VCaP (cell line): ENCODE data around the gene OIP5.
A peak's percentile ranks its signal among the peaks of the same experiment; 100 is the strongest.
"Not testable (repeated sequence)": the region's sequence is repeated elsewhere in the genome, so short reads cannot be mapped to it uniquely, and the experiment has no call there.

Experiments
- H3K27ac ChIP-seq: fragments of 450-650 bp; 2 replicates; pipeline ENCODE4 v1.5.1; 2017
- TF ChIP-seq, protein P1 (sequence below): fragments of 450-650 bp; conservative IDR thresholded peaks from 2 replicates; pipeline ENCODE4 v1.5.1; 2017; ENCODE audit warnings: mild to moderate bottlenecking, moderate library complexity

Gene OIP5

DNA sequence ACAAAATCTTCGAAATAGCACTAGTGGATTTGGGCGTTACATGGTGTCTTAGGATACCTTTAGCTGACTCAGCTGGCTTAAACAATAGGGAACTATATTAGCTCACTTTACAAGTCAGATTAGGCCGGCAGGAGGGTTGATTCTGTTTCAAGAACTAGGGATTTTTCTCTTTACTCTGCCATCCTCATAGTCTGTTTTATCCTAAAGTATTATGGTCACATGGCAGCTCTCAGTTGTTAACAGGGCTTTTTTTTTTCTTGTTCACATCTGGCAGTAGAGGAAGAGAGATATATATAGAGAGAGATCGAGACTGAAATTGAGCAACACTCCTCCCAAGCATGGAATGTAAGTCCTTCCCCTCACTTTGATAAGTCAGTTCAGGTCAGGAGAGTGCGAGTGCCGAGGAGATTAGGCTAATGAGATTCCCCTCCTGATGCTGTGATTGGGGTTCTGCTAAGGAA lies 68.5 kb downstream of the OIP5 start:
- TF ChIP-seq, protein P1, sequence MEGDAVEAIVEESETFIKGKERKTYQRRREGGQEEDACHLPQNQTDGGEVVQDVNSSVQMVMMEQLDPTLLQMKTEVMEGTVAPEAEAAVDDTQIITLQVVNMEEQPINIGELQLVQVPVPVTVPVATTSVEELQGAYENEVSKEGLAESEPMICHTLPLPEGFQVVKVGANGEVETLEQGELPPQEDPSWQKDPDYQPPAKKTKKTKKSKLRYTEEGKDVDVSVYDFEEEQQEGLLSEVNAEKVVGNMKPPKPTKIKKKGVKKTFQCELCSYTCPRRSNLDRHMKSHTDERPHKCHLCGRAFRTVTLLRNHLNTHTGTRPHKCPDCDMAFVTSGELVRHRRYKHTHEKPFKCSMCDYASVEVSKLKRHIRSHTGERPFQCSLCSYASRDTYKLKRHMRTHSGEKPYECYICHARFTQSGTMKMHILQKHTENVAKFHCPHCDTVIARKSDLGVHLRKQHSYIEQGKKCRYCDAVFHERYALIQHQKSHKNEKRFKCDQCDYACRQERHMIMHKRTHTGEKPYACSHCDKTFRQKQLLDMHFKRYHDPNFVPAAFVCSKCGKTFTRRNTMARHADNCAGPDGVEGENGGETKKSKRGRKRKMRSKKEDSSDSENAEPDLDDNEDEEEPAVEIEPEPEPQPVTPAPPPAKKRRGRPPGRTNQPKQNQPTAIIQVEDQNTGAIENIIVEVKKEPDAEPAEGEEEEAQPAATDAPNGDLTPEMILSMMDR: no peak
- H3K27ac ChIP-seq: no peak overlapping the region

DNA sequence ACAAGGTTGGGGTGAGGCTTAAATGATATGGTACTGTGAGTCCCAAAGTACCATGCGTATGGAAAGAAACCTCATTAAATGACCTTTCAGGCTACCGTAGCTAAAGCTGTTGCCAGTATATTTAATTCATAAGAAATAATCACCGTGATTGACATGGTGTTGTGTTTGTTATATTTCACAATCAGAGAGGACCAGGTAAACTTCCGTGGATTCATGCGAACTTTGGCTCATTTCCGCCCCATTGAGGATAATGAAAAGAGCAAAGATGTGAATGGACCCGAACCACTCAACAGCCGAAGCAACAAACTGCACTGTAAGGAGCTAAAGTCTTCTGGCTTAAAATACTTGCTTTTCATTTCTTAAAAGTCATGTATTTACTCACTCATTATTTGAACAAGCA lies 69.8 kb downstream of the OIP5 start:
- H3K27ac ChIP-seq: no peak overlapping the region
- TF ChIP-seq, protein P1: no peak

DNA sequence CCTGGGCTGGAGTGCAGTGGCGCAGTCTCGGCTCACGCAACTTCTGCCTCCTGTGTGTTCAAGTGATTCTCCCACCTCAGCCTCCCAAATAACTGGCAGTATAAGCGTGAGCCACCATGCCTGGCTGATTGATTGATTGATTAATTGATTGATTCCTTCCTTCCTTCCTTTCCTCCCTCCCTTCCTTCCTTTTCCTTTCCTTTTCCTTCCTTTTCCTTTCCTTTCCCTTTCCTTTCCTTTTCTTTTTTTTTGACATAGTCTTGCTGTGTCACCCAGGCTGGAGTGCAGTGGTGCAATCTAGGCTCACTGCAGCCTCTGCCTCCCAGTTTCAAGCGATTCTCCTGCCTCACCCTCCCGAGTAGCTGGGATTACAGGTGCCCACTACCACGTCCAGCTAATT lies 71.5 kb downstream of the OIP5 start:
- H3K27ac ChIP-seq: not testable (repeated sequence)

DNA sequence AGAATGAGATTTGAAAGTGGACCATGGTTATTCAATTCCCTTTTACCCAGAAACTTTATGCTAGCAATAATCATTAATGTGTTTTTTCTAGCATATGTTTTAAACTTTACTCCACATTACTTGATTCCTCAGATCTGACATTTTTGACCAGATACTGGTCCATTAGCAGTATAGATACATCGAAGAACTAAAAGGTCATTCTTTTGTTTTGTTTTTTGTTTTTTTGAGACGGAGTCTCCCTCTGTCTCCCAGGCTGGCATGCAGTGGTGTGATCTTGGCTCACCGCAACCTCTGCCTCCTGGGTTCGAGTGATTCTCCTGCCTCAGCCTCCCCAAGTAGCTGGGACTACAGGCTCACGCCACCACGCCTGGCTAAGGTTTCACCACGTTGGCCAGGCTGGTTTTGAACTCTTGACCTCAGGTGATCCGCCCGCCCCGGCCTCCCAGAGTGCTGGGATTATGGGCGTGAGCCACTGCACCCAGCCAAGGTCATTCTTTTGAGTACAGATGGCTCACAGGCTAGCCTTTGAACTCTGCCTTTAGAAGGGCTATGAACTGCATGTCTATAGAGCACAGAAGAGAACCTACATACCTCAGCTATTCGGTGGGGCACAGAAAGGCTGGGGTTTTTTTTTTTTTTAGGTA lies 72.7 kb downstream of the OIP5 start:
- peak overlapping the region; percentile 42 for H3K27ac ChIP-seq
- TF ChIP-seq, protein P1: no peak
